ENCODE measurements around the gene ESCO1.
A peak's percentile ranks its signal among the peaks of the same experiment; 100 is the strongest.
"Not testable (repeated sequence)": the region's sequence is repeated elsewhere in the genome, so short reads cannot be mapped to it uniquely, and the experiment has no call there.

ESCO1 gene

GRCh38 chr18:21600526-21601410 is at the start of gene ESCO1:
TSS of gene ESCO1 (minus strand) at chr18:21600704. CDS start at chr18:21574843, 25,861 bp downstream.
- DNase-seq (ENCODE audit: low read depth, low spot score): peak; percentile 99

GRCh38 chr18:21640375-21640774 is 39.9 kb upstream of the ESCO1 start:
- DNase-seq (ENCODE audit: low read depth, low spot score): not testable (repeated sequence)

GRCh38 chr18:21638822-21639221 is 38.3 kb upstream of the ESCO1 start:
- no peak for DNase-seq (ENCODE audit: low read depth, low spot score)

GRCh38 chr18:21636769-21637168 is 36.3 kb upstream of the ESCO1 start:
- DNase-seq (ENCODE audit: low read depth, low spot score): no peak

- DNase-seq (ENCODE audit: low read depth, low spot score): no peak
Measured at GRCh38 chr18:21634588-21635199, 34.2 kb upstream of the ESCO1 start.

- no peak for DNase-seq (ENCODE audit: low read depth, low spot score)
Measured at GRCh38 chr18:21632393-21632792, 31.9 kb upstream of the ESCO1 start.

- no peak for DNase-seq (ENCODE audit: low read depth, low spot score)
Measured at GRCh38 chr18:21629089-21629832, 28.8 kb upstream of the ESCO1 start.

GRCh38 chr18:21621640-21622039 is 21.1 kb upstream of the ESCO1 start:
- not testable (repeated sequence) for DNase-seq (ENCODE audit: low read depth, low spot score)

- peak; percentile 97 for DNase-seq (ENCODE audit: low read depth, low spot score)
Measured at GRCh38 chr18:21612125-21613039, 11.9 kb upstream of the ESCO1 start, which contains the start of gene SNRPD1. TSS of gene SNRPD1 (plus strand) at chr18:21612314. CDS start at chr18:21612430, 116 bp downstream.

- not testable (repeated sequence) for DNase-seq (ENCODE audit: low read depth, low spot score)
Measured at GRCh38 chr18:21611401-21612124, 11.1 kb upstream of the ESCO1 start.

- no peak for DNase-seq (ENCODE audit: low read depth, low spot score)
Measured at GRCh38 chr18:21605213-21605612, 4.7 kb upstream of the ESCO1 start.

- no peak for DNase-seq (ENCODE audit: low read depth, low spot score)
Measured at GRCh38 chr18:21604671-21605070, 4.2 kb upstream of the ESCO1 start.

- no peak for DNase-seq (ENCODE audit: low read depth, low spot score)
Measured at GRCh38 chr18:21602299-21602587, 1.7 kb upstream of the ESCO1 start.

- no peak for DNase-seq (ENCODE audit: low read depth, low spot score)
Measured at GRCh38 chr18:21599585-21600525, 649 bp downstream of the ESCO1 start.

- peak; percentile 57 for DNase-seq (ENCODE audit: low read depth, low spot score)
Measured at GRCh38 chr18:21598726-21599584, 1.5 kb downstream of the ESCO1 start.

GRCh38 chr18:21597620-21598019 is 2.9 kb downstream of the ESCO1 start:
- DNase-seq (ENCODE audit: low read depth, low spot score): no peak

- DNase-seq (ENCODE audit: low read depth, low spot score): no peak
Measured at GRCh38 chr18:21593540-21594257, 6.8 kb downstream of the ESCO1 start.

GRCh38 chr18:21592361-21592760 is 8.1 kb downstream of the ESCO1 start:
- DNase-seq (ENCODE audit: low read depth, low spot score): not testable (repeated sequence)

Measured in ELF-1 (cell line).